HG02610 (cell line): Measurements from ENCODE around the gene TRANK1.
"Not testable (repeated sequence)": the region's sequence is repeated elsewhere in the genome, so short reads cannot be mapped to it uniquely, and the experiment has no call there.

Experiments
- ATAC-seq: cut with Tn5 transposase; IDR thresholded peaks from one replicate; pipeline ENCODE4 v1.9.1; 2021; ENCODE audit warnings: mild to moderate bottlenecking, moderate library complexity; ENCODE audit not compliant: unreplicated experiment

Gene TRANK1

DNA sequence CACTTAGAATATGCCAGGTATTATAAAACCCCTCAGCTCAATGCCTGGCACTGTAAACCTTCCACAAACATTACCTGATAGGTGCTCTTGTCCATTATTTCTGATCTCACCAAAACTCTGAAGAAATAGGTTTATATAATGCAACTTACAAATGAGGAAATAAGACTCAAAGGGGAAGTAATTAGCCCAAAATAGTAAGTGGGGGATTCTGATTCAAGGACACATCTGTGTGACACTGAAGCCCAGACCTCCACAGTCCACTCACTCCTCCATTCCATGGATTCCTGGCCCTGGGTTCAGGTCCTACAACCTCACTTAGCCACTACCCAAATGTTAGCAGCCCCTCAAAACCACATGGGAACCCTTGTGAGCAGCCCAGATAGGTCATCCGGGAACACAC, 49.9 kb downstream of the TRANK1 start:
- ATAC-seq, result no peak

DNA sequence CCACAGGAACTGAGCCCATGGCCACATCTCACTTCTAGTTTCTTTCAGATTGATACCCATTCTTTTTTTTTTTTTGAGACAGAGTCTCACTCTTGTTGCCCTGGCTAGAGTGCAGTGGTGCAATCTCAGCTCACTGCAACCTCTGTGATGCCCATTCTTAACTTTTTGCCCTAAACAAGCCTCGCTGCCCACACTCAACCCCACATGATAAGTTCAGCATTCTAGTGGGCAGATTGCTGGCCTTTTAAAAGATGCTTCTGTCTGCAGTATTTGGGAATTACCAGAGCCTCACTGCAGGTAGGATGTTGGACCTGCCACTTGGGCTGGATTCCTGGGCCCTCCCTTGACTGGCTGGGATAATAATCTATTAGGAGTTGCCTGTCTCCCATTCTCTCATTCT, 51.0 kb downstream of the TRANK1 start:
- ATAC-seq, result no peak

- ATAC-seq, result peak; percentile 30
Measured at GRCh38 chr3:36893137-36893557, 51.7 kb downstream of the TRANK1 start.

GRCh38 chr3:36892457-36893136, 52.3 kb downstream of the TRANK1 start:
- no peak for ATAC-seq

DNA sequence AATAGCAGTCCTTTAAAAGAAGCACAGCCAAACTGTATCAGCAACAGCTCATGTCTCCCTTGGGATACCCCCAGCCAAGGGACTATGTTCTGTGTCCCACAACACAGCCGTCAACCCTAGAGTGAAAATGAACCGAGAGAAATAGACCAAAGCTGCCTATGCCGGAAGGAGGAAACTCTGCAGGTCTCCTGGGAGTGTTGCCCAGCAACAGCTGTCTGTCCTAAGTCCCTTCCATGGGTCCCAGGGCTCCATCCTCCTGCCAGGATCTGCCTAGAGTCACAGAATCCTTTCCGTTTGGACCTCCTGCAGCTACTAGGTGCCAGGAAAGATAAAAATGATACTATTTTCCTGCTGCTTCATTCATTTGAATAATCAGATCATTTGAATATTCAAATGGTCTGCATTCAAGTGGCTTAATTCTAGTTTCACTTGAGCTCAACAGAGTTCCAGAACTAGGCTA, 53.1 kb downstream of the TRANK1 start:
- peak; percentile 84 for ATAC-seq

GRCh38 chr3:36891097-36891496, 53.8 kb downstream of the TRANK1 start:
- peak; percentile 15 for ATAC-seq

DNA sequence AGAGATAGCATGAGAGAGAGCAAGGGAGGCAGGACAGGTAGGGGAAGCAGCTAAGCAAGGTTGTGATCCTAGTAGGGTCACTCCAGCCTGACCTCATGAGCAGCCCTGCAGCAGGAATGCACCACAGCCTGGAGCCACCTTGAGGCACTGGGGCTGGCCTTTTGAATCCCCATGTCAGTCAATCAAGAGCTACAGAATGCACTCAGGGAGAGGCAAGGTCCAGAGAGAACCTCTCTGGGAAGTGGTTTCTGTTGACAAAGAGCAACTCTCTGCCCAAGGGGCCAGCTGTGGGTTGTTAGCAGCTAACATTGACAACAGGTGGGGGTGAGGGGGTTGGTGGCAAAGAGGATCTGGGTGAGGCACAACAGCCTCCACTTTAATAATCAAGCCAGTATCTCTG, 54.6 kb downstream of the TRANK1 start:
- no peak for ATAC-seq

DNA sequence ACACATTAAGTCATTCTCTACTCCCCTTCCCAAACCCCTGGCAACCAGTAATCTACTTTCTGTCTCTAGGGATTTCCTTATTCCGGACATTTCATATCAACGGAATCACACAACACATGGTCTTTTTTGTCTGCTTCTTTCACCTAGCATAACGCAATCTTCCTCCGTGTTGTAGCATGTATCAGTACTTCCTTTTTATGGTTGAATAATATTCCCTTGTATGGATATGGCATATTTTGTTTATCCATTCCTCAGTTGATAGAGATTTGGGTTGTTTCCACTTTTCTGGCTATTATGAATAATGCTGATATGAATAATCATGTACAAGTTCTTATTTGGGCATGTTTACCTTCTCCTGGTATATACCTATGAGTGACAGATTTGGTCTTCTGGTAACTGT, 63.1 kb downstream of the TRANK1 start:
- ATAC-seq, result no peak

DNA sequence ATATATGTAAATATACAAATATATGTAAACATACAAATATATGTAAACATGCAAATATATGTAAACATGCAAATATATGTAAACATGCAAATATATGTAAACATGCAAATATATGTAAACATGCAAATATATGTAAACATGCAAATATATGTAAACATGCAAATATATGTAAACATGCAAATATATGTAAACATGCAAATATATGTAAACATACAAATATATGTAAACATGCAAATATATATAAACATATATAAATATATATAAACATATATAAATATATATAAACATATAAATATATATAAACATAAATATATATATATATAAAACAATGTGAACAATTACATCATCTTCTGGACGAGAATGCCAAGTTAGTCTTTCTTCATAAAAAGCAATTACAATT, 65.0 kb downstream of the TRANK1 start:
- ATAC-seq, result not testable (repeated sequence)

GRCh38 chr3:36877930-36878685, 66.7 kb downstream of the TRANK1 start:
- ATAC-seq, result no peak

- ATAC-seq, result peak; percentile 99
Measured at GRCh38 chr3:36876181-36876936, 68.5 kb downstream of the TRANK1 start.

DNA sequence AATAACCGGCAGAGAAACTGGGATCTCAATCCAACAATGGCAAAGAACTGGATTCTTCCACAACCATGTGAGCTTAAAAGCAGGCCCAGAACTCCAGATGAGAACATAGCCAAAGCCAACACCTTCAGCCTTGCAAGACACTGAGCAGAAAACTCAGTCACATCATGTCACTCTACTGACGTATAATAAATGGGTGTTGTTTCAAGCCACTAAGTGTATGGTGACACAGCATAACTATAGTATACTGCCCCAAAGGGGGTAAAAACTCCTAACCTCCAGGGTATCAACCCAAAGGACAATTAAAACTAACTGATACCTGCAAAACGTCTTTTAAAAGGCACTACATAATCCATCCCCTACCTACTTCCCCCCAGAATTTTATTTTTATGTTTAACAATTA, 69.5 kb downstream of the TRANK1 start:
- ATAC-seq, result no peak

DNA sequence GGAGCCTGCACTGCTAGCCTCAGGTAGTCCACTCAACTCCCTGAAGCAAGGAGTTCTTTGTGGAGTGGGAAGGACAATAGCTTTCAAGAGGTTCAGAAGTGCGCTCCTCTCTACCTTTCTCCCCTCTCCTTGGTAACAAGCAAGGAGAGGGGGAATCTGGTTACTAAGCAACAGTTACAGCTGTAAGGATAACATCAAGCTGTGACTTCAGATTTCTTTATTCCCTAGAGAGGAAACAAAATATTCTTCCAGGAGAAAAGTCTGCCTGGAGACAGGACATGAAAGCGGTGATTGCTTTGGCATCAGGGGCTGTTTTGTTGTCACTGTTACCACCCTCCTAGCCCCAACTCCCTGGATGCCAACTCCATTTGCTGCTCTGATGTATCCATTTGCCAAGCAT, 70.4 kb downstream of the TRANK1 start:
- no peak for ATAC-seq

DNA sequence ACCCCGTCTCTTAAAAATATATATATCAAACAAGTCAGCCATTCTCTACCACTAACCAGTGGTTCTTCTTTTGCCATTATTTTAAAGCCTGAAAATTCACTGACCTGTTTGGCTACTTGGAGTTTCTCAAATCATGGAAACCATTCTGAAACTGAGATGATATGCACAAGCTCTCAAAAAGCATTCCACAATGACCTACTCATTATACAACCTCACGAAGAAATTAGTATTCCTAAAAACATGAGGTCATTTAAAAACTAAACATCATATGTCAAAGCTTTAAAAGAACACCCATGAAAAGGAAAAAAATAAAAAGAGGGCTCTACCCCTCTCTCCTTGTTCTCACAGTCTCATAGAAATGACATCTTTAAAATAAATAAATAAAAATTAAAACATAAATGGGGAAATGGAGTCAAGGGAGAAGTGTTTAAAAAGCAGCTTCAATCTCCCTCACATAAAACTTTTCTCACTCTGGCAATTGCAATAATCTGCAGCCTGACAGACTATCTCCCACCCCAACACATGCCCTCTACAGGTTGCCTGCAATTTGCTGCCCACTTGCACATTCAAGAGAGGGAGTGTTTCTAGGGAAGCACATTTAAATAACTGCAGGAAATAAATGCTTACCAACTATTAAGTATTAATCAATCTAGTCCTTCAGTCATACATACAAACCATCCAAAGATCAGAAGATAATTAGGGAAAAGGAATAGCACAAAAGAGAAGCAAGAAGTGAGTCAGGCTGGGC, 73.3 kb downstream of the TRANK1 start:
- no peak for ATAC-seq

DNA sequence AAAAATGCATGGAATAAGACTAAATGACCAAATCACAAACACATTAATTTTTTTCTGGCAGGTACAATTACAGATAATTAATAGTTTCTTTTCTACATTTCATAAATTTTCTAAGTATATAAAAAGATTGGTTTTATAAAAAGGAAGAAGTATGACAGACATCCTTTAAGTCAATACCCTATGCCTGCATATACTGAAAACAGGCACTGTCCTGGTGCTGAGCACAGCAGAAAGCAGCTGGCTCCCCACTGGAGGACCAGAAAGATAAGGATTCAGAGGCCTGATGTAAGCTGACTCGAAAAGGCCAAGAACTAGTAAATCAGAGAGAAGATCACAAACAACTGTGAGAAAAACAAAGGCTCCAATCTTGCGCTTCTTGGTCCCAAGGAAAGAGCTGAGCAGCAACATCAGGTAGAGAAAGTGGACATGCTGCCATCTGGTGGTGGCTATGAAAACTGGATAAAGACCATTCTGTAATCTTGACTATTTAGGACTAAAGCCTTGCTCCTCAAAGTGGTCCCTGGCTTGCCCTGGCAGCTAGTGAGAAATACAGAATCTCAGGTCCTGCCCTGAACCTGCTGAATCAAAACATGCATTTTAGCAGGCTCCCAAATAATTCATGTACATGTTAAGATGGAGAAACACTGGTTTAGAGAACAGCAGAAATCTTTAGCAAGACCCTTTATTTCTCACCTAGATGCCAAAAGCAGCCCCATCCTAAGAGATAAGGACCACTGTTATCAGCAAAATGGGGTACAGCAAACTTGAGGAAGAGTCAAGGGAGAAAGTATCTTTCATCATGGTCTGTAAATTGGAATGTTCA, 76.0 kb downstream of the TRANK1 start:
- ATAC-seq, result peak; percentile 80

DNA sequence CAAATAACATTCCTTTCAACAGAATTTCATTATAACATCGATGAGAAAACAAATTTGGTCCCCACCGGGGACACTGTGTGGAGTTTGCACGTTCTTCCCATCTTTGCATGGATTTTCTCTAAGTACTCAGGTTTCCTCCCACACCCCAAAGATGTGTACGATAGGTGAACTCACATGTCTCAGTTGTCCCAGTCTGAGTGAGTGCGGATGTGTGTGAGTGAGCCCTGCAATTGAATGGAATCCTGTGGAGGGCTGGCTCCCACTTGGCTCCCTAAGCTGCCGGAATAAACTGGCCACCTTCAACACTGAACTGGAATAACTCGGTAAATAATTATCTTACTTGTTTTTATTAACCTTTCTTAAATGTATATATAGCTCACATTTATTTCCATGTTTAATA, 77.0 kb downstream of the TRANK1 start:
- ATAC-seq, result no peak

GRCh38 chr3:36866368-36866767, 78.5 kb downstream of the TRANK1 start:
- no peak for ATAC-seq

- ATAC-seq, result no peak
Measured at GRCh38 chr3:36864180-36865053, 80.4 kb downstream of the TRANK1 start.

- ATAC-seq, result no peak
Measured at GRCh38 chr3:36862076-36862755, 82.6 kb downstream of the TRANK1 start.
